Activated naive CD8-positive, alpha-beta T cell treated with anti-CD3 and anti-CD28 coated beads, Interleukin-2, amount 50 U/mL, for 16 hours (primary cell): ENCODE results near the gene AP1B1.
"Not testable (repeated sequence)": the region's sequence is repeated elsewhere in the genome, so short reads cannot be mapped to it uniquely, and the experiment has no call there.

Experiments
- DNase-seq: peaks from one replicate; pipeline ENCODE4 v3.0.0-alpha.2; 2020; ENCODE audit warnings: low read depth, low spot score

AP1B1 gene

GRCh38 chr22:29387921-29388758 lies at the start of gene AP1B1:
Gene AP1B1, minus strand, starts transcription at chr22:29388570. Its CDS starts 21,327 bp downstream, at chr22:29367243.
- DNase-seq, result peak; percentile 94

- no peak for DNase-seq
Measured at GRCh38 chr22:29435236-29436136, 47.1 kb upstream of the AP1B1 start.

- DNase-seq, result no peak
Measured at GRCh38 chr22:29434288-29434687, 45.9 kb upstream of the AP1B1 start.

- DNase-seq, result no peak
Measured at GRCh38 chr22:29433856-29434255, 45.5 kb upstream of the AP1B1 start.

GRCh38 chr22:29431986-29432385 lies 43.6 kb upstream of the AP1B1 start:
- no peak for DNase-seq

- no peak for DNase-seq
Measured at GRCh38 chr22:29427176-29427760, 38.9 kb upstream of the AP1B1 start.

GRCh38 chr22:29426476-29426875 lies 38.1 kb upstream of the AP1B1 start:
- no peak for DNase-seq

GRCh38 chr22:29418704-29419103 lies 30.3 kb upstream of the AP1B1 start:
- DNase-seq, result not testable (repeated sequence)

GRCh38 chr22:29414951-29415591 lies 26.7 kb upstream of the AP1B1 start:
- peak; percentile 47 for DNase-seq

- not testable (repeated sequence) for DNase-seq
Measured at GRCh38 chr22:29412772-29413171, 24.4 kb upstream of the AP1B1 start.

- DNase-seq, result not testable (repeated sequence)
Measured at GRCh38 chr22:29411569-29412211, 23.3 kb upstream of the AP1B1 start.

GRCh38 chr22:29408940-29409339 lies 20.6 kb upstream of the AP1B1 start:
- no peak for DNase-seq

GRCh38 chr22:29401538-29401937 lies 13.2 kb upstream of the AP1B1 start:
- DNase-seq, result not testable (repeated sequence)

- DNase-seq, result no peak
Measured at GRCh38 chr22:29400576-29400975, 12.2 kb upstream of the AP1B1 start.

GRCh38 chr22:29397791-29398190 lies 9.4 kb upstream of the AP1B1 start:
- DNase-seq, result no peak

- DNase-seq, result no peak
Measured at GRCh38 chr22:29396126-29396525, 7.8 kb upstream of the AP1B1 start.

- peak; percentile 38 for DNase-seq
Measured at GRCh38 chr22:29394931-29395581, 6.7 kb upstream of the AP1B1 start.

- DNase-seq, result no peak
Measured at GRCh38 chr22:29393019-29393608, 4.7 kb upstream of the AP1B1 start.

GRCh38 chr22:29391546-29391945 lies 3.2 kb upstream of the AP1B1 start:
- DNase-seq, result no peak

GRCh38 chr22:29390270-29390669 lies 1.9 kb upstream of the AP1B1 start:
- no peak for DNase-seq
